ENCODE data around the gene CYP4F22.
"Not testable (repeated sequence)": the region's sequence is repeated elsewhere in the genome, so short reads cannot be mapped to it uniquely, and the experiment has no call there.

The CYP4F22 gene

GRCh38 chr19:15508035-15508710 is at the start of gene CYP4F22:
Gene CYP4F22, plus strand, starts transcription at chr19:15508525. Its CDS starts 16,812 bp downstream, at chr19:15525337.
- DNase-seq (ENCODE audit: low spot score): no peak

- DNase-seq (ENCODE audit: low spot score): no peak
Observed at GRCh38 chr19:15461694-15462093, 46.6 kb upstream of the CYP4F22 start.

GRCh38 chr19:15463861-15464371 is 44.4 kb upstream of the CYP4F22 start:
- DNase-seq (ENCODE audit: low spot score): no peak

GRCh38 chr19:15464394-15465385 is 43.6 kb upstream of the CYP4F22 start, which contains the start of gene RASAL3:
Gene RASAL3, minus strand, starts transcription at chr19:15464544. Its CDS starts 186 bp downstream, at chr19:15464358.
- DNase-seq (ENCODE audit: low spot score): no peak

- no peak for DNase-seq (ENCODE audit: low spot score)
Observed at GRCh38 chr19:15466851-15467733, 41.2 kb upstream of the CYP4F22 start.

GRCh38 chr19:15467734-15468214 is 40.6 kb upstream of the CYP4F22 start:
- DNase-seq (ENCODE audit: low spot score): no peak

GRCh38 chr19:15468675-15469512 is 39.4 kb upstream of the CYP4F22 start:
- DNase-seq (ENCODE audit: low spot score): no peak

- DNase-seq (ENCODE audit: low spot score): no peak
Observed at GRCh38 chr19:15469513-15470297, 38.6 kb upstream of the CYP4F22 start.

- DNase-seq (ENCODE audit: low spot score): no peak
Observed at GRCh38 chr19:15471639-15472101, 36.7 kb upstream of the CYP4F22 start.

GRCh38 chr19:15473821-15474220 is 34.5 kb upstream of the CYP4F22 start:
- not testable (repeated sequence) for DNase-seq (ENCODE audit: low spot score)

GRCh38 chr19:15475169-15475568 is 33.2 kb upstream of the CYP4F22 start:
- DNase-seq (ENCODE audit: low spot score): no peak

GRCh38 chr19:15475611-15476010 is 32.7 kb upstream of the CYP4F22 start:
- no peak for DNase-seq (ENCODE audit: low spot score)

- DNase-seq (ENCODE audit: low spot score): no peak
Observed at GRCh38 chr19:15476325-15476724, 32.0 kb upstream of the CYP4F22 start.

GRCh38 chr19:15479391-15480345 is 28.7 kb upstream of the CYP4F22 start, which contains the start of gene PGLYRP2:
Gene PGLYRP2, minus strand, starts transcription at chr19:15479501. Its CDS starts 130 bp downstream, at chr19:15479371.
- peak; percentile 20 for DNase-seq (ENCODE audit: low spot score)

- not testable (repeated sequence) for DNase-seq (ENCODE audit: low spot score)
Observed at GRCh38 chr19:15480996-15481395, 27.3 kb upstream of the CYP4F22 start.

GRCh38 chr19:15485768-15486167 is 22.6 kb upstream of the CYP4F22 start:
- not testable (repeated sequence) for DNase-seq (ENCODE audit: low spot score)

- DNase-seq (ENCODE audit: low spot score): no peak
Observed at GRCh38 chr19:15487038-15487437, 21.3 kb upstream of the CYP4F22 start.
